HCT116 (cell line): Measurements from ENCODE around the gene TRPT1. TPM values are rescaled to one million over a fixed set of nuclear protein-coding genes. Genes with fewer than 3 reads are reported as not detected.

ENCODE experiments used
- ATAC-seq: fragments of 200-7000 bp; cut with Tn5 transposase; 2 replicates; pipeline ENCODE4 v1.9.1; 2020; ENCODE audit warnings: mild to moderate bottlenecking, moderate library complexity
- BruUV-seq: library from RNA; stranded (reverse); fragments of 400-500 nt; replicated peaks from 2 replicates; lab custom pipeline; 2021; lab: Mats Ljungman, UMichigan
- CTCF ChIA-PET: fragments of 300-600 bp; sonication (Branson Sonifier 250); formaldehyde crosslinking; loops from one replicate; lab custom pipeline; 2021; ENCODE audit warnings: antibody characterized with exemption; lab: Charles Lee
- POLR2A ChIA-PET: fragments of 300-600, 350-600 bp; sonication (Branson Sonifier 250); formaldehyde crosslinking; loops from one replicate; lab custom pipeline; 2021; ENCODE audit warnings: antibody characterized with exemption; lab: Charles Lee
- RAD21 ChIA-PET, 2 experiments: fragments of 300-600 bp; sonication (Branson Sonifier 250); formaldehyde crosslinking; loops; one replicate each; lab custom pipeline; 2023; ENCODE audit warnings: low total read pairs in 2 of 2; ENCODE audit not compliant: uncharacterized antibody in 2 of 2, unreplicated experiment in 2 of 2, low non-redundant PET in 1 of 2; lab: Charles Lee
- DNase-seq: peaks from one replicate; pipeline ENCODE4 v3.0.0-alpha.2; 2010; ENCODE audit warnings: low read depth, low spot score
- H2AFZ ChIP-seq: fragments of 200-600 bp; shearing (Covaris generic), sonication (generic); 2 replicates; pipeline ENCODE4 v1.6.1; 2017; ENCODE audit warnings: low read depth, mixed run types, mixed read lengths, antibody characterized with exemption, low read length; ENCODE audit not compliant: poor library complexity, severe bottlenecking
- H3K27ac ChIP-seq: 2 replicates; pipeline ENCODE4 v1.5.1; 2012; ENCODE audit warnings: low read depth, low read length
- H3K27me3 ChIP-seq: fragments of 200-600 bp; sonication (generic); 2 replicates; pipeline ENCODE4 v1.6.1; 2016; ENCODE audit warnings: mixed run types, low read length, mixed read lengths; ENCODE audit not compliant: insufficient read depth
- H3K36me3 ChIP-seq, 2 experiments: fragments of 200-500 bp in 1 of 2; fragments of 200-600 bp in 1 of 2; sonication (Bioruptor generic) in 1 of 2; sonication (generic) in 1 of 2; 2 replicates each; pipeline versions ENCODE4 v1.5.1 to v1.6.1; 2014 to 2016; ENCODE audit warnings: low read length in 2 of 2, inconsistent platforms in 1 of 2, mixed read lengths in 1 of 2, mixed run types in 1 of 2; ENCODE audit not compliant: insufficient read depth in 2 of 2, control insufficient read depth in 1 of 2
- H3K4me1 ChIP-seq, 2 experiments: fragments of 200-600 bp in 1 of 2; sonication (generic) in 1 of 2; 2 replicates each; pipeline versions ENCODE4 v1.5.1 to v1.6.1; 2012 to 2017; ENCODE audit warnings: low read length in 2 of 2, inconsistent platforms in 1 of 2, mild to moderate bottlenecking in 1 of 2, mixed read lengths in 1 of 2, mixed run types in 1 of 2, moderate library complexity in 1 of 2; ENCODE audit not compliant: insufficient read depth in 2 of 2, control insufficient read depth in 1 of 2
- H3K4me2 ChIP-seq: fragments of 200-600 bp; sonication (generic); 2 replicates; pipeline ENCODE4 v1.6.1; 2017; ENCODE audit warnings: mixed run types, low read length, mixed read lengths
- H3K4me3 ChIP-seq, 2 experiments: fragments of 200-600 bp in 1 of 2; sonication (generic) in 1 of 2; replicated peaks in 1 of 2; 2 replicates each; pipeline ENCODE4 v1.5.1; 2011 to 2016; ENCODE audit warnings: low read length in 2 of 2, control low read depth in 1 of 2, low read depth in 1 of 2, mild to moderate bottlenecking in 1 of 2, mixed read lengths in 1 of 2, mixed run types in 1 of 2
- H3K79me2 ChIP-seq: fragments of 200-600 bp; sonication (generic); 2 replicates; pipeline ENCODE4 v1.6.1; 2017; ENCODE audit warnings: mild to moderate bottlenecking, mixed run types, low read length, moderate library complexity, mixed read lengths; ENCODE audit not compliant: insufficient read depth
- H3K9ac ChIP-seq: fragments of 200-600 bp; sonication (generic); 2 replicates; pipeline ENCODE4 v1.6.1; 2016; ENCODE audit warnings: low read length, mixed read lengths
- H3K9me2 ChIP-seq: fragments of 200-600 bp; sonication (generic), shearing (Covaris generic); 2 replicates; pipeline ENCODE4 v1.6.1; 2017; ENCODE audit warnings: mixed run types, mild to moderate bottlenecking, moderate library complexity; ENCODE audit not compliant: insufficient read depth
- H3K9me3 ChIP-seq, 2 experiments: fragments of 200-500 bp in 1 of 2; fragments of 200-600 bp in 1 of 2; sonication (Bioruptor generic) in 1 of 2; sonication (generic) in 1 of 2; 2 replicates each; pipeline ENCODE4 v1.6.1; 2014 to 2017; ENCODE audit warnings: low read length in 2 of 2, mixed read lengths in 2 of 2, inconsistent platforms in 1 of 2, low read depth in 1 of 2, mild to moderate bottlenecking in 1 of 2, mixed run types in 1 of 2, moderate library complexity in 1 of 2; ENCODE audit not compliant: control insufficient read depth in 1 of 2, insufficient read depth in 1 of 2
- H4K20me1 ChIP-seq: fragments of 200-600 bp; sonication (generic), shearing (Covaris generic); 2 replicates; pipeline ENCODE4 v1.6.1; 2017; ENCODE audit warnings: mixed run types, mild to moderate bottlenecking, moderate library complexity; ENCODE audit not compliant: insufficient read depth
- CBX3 ChIP-seq: IDR thresholded peaks from 2 replicates; pipeline ENCODE4 v1.6.1; 2012; ENCODE audit warnings: low read depth
- CEBPB ChIP-seq: IDR thresholded peaks from 2 replicates; pipeline ENCODE4 v1.6.1; 2012; ENCODE audit warnings: low read depth
- EGR1 ChIP-seq: IDR thresholded peaks from 2 replicates; pipeline ENCODE4 v1.6.1; 2012; ENCODE audit warnings: low read depth
- EZH2 ChIP-seq: fragments of 200-600 bp; sonication (generic); IDR thresholded peaks from 2 replicates; pipeline ENCODE4 v1.6.1; 2017; ENCODE audit warnings: antibody characterized with exemption, mixed run types
- FOSL1 ChIP-seq: IDR thresholded peaks from 2 replicates; pipeline ENCODE4 v1.6.1; 2012; ENCODE audit warnings: low read depth
- POLR2A ChIP-seq: IDR thresholded peaks from 2 replicates; pipeline ENCODE4 v1.7.0; 2011; ENCODE audit warnings: borderline replicate concordance; ENCODE audit not compliant: insufficient read depth, insufficient read length; ENCODE audit errors: extremely low read depth
- RAD21 ChIP-seq: IDR thresholded peaks from 2 replicates; pipeline ENCODE4 v1.6.1; 2012; ENCODE audit warnings: low read depth, mild to moderate bottlenecking
- SP1 ChIP-seq: IDR thresholded peaks from 2 replicates; pipeline ENCODE4 v1.6.1; 2012; ENCODE audit warnings: low read depth
- TCF7L2 ChIP-seq: IDR thresholded peaks from 2 replicates; pipeline ENCODE4 v1.7.0; 2011; ENCODE audit warnings: borderline replicate concordance, inconsistent platforms; ENCODE audit not compliant: insufficient read depth, insufficient read length; ENCODE audit errors: extremely low read depth
- ZFX ChIP-seq: fragments of 450-650 bp; IDR thresholded peaks from 2 replicates; pipeline ENCODE4 v1.6.1; 2017
- ZNF274 ChIP-seq: fragments of 200-500 bp; sonication (Bioruptor generic); IDR thresholded peaks from 2 replicates; pipeline ENCODE4 v1.6.1; 2014; ENCODE audit warnings: mild to moderate bottlenecking, low read depth, low read length, inconsistent platforms
- intact Hi-C: fragments of 100-400 bp; cut with micrococcal nuclease; formaldehyde crosslinking; loops from 2 replicates; pipeline ENCODE4 v1.10.0; 2022
- total RNA-seq: library from RNA; stranded (reverse); gene quantifications from one replicate; pipeline ENCODE4 v1.2.1, GENCODE V29; 2021; ENCODE audit not compliant: unreplicated experiment
- TF ChIP-seq, protein P1 (sequence below): IDR thresholded peaks from 2 replicates; pipeline ENCODE4 v1.6.1; 2012; ENCODE audit warnings: low read depth
- TF ChIP-seq, protein P2 (sequence below), 3 experiments: fragments of 200-600 bp in 1 of 3; sonication (generic) in 1 of 3; IDR thresholded peaks in 2 of 3; conservative IDR thresholded peaks in 1 of 3; 2 replicates each; pipeline ENCODE4 v1.5.1; 2012 to 2017; ENCODE audit warnings: low read depth in 2 of 3, low read length in 2 of 3, antibody characterized with exemption in 1 of 3, borderline replicate concordance in 1 of 3, control low read depth in 1 of 3, mild to moderate bottlenecking in 1 of 3, mixed read lengths in 1 of 3, mixed run types in 1 of 3, moderate library complexity in 1 of 3; ENCODE audit not compliant: insufficient read depth in 1 of 3
- TF ChIP-seq, protein P3 (sequence below): IDR thresholded peaks from 2 replicates; pipeline ENCODE4 v1.6.1; 2011; ENCODE audit warnings: mild to moderate bottlenecking, low read length, moderate library complexity; ENCODE audit not compliant: insufficient replicate concordance; ENCODE audit errors: extremely low read depth

TRPT1 gene
- total RNA-seq, 1 experiment from 2014 or later: 43.2 TPM

DNA sequence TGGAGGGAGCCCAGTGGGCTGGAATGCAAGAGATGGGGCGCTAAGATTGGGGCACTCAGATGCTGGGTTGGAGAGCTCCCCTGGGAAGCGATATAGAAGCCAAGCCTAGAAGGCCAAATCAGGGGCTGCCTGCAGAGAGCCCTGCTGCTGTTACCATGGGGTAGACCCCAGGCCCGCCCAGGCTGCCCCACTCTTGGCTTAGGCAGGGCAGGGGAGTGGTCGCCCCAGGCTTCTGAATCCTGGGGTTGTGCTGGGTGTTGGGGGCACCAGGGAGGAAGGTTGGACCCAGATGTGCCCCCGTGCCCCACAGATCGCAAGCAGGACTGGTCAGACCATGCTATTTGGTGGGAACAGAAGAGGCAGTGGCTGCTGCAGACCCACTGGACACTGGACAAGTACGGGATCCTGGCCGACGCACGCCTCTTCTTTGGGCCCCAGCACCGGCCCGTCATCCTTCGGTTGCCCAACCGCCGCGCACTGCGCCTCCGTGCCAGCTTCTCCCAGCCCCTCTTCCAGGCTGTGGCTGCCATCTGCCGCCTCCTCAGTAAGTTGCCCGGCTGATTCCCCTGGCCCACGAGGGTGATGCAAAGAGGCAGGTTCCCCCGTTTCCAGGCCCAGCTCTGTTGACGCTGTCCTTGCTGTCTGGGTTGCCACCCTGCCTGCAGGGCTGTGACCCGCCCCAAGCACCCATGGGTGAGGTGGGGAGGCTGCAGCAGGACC lies 15.5 kb downstream of the TRPT1 start:
- BruUV-seq: no TSS peak
- intact Hi-C loops: no loop called here
- POLR2A ChIA-PET: no interaction called here
- H3K9ac ChIP-seq: no peak overlapping the region
- H3K27me3 ChIP-seq: no peaks in the 10 kb centered on the region
- RAD21 ChIA-PET: no interaction called here
- no peaks in the 10 kb centered on the region for H3K79me2 ChIP-seq
- H3K9me3 ChIP-seq: no peaks in the 10 kb centered on the region
- CTCF ChIA-PET: no interaction called here
- H3K27ac ChIP-seq: no peak overlapping the region
- no peak overlapping the region for H2AFZ ChIP-seq
- H3K4me3 ChIP-seq: no peak overlapping the region
- ATAC-seq: no peak
- no peaks in the 10 kb centered on the region for H3K9me2 ChIP-seq
- no peak for DNase-seq
- H3K4me2 ChIP-seq: no peak overlapping the region
- peaks cover 10 to 12% of the 10 kb centered on the region in 2 experiments for H3K36me3 ChIP-seq
- H4K20me1 ChIP-seq: no peaks in the 10 kb centered on the region
- H3K4me1 ChIP-seq: no peaks in the 10 kb centered on the region
- TF ChIP-seq POLR2A (no peak), TCF7L2 (no peak)
- TF ChIP-seq, protein P1, sequence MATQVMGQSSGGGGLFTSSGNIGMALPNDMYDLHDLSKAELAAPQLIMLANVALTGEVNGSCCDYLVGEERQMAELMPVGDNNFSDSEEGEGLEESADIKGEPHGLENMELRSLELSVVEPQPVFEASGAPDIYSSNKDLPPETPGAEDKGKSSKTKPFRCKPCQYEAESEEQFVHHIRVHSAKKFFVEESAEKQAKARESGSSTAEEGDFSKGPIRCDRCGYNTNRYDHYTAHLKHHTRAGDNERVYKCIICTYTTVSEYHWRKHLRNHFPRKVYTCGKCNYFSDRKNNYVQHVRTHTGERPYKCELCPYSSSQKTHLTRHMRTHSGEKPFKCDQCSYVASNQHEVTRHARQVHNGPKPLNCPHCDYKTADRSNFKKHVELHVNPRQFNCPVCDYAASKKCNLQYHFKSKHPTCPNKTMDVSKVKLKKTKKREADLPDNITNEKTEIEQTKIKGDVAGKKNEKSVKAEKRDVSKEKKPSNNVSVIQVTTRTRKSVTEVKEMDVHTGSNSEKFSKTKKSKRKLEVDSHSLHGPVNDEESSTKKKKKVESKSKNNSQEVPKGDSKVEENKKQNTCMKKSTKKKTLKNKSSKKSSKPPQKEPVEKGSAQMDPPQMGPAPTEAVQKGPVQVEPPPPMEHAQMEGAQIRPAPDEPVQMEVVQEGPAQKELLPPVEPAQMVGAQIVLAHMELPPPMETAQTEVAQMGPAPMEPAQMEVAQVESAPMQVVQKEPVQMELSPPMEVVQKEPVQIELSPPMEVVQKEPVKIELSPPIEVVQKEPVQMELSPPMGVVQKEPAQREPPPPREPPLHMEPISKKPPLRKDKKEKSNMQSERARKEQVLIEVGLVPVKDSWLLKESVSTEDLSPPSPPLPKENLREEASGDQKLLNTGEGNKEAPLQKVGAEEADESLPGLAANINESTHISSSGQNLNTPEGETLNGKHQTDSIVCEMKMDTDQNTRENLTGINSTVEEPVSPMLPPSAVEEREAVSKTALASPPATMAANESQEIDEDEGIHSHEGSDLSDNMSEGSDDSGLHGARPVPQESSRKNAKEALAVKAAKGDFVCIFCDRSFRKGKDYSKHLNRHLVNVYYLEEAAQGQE: no peak

DNA sequence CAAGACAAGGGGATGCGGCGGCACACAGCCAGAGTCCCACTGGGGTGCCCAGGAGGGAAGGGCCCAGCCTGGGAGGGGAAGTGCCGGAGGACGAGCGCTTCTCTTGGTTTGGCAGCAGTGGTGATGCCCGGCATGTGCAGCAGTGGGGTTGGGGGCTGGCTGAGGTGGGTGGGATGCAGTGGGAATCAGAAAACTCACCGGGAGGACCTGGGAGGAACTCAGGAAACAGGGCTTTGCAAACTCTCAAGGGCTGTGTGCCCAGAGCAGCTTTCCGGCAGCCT lies 16.5 kb downstream of the TRPT1 start:
- ATAC-seq: no peak
- no peaks in the 10 kb centered on the region for H3K27me3 ChIP-seq
- DNase-seq: no peak
- RAD21 ChIA-PET: no interaction called here
- no peak overlapping the region for H3K27ac ChIP-seq
- no peak overlapping the region for H2AFZ ChIP-seq
- H3K4me3 ChIP-seq: no peak overlapping the region
- no peaks in the 10 kb centered on the region for H4K20me1 ChIP-seq
- intact Hi-C loops: no loop called here
- POLR2A ChIA-PET: no interaction called here
- peaks cover 0 to 2% of the 10 kb centered on the region in 2 experiments; a peak in 1 of 4 replicates for H3K4me1 ChIP-seq
- H3K4me2 ChIP-seq: no peak overlapping the region
- CTCF ChIA-PET: no interaction called here
- no peaks in the 10 kb centered on the region for H3K79me2 ChIP-seq
- H3K9me2 ChIP-seq: no peaks in the 10 kb centered on the region
- no peak overlapping the region for H3K9ac ChIP-seq
- no TSS peak for BruUV-seq
- H3K9me3 ChIP-seq: no peaks in the 10 kb centered on the region
- peaks cover 12 to 13% of the 10 kb centered on the region in 2 experiments for H3K36me3 ChIP-seq
- TF ChIP-seq SP1 (no peak), ZNF274 (no peak), EGR1 (no peak), FOSL1 (no peak), CBX3 (no peak), RAD21 (no peak), CEBPB (no peak), ZFX (no peak), EZH2 (no peak)
- TF ChIP-seq, protein P2, sequence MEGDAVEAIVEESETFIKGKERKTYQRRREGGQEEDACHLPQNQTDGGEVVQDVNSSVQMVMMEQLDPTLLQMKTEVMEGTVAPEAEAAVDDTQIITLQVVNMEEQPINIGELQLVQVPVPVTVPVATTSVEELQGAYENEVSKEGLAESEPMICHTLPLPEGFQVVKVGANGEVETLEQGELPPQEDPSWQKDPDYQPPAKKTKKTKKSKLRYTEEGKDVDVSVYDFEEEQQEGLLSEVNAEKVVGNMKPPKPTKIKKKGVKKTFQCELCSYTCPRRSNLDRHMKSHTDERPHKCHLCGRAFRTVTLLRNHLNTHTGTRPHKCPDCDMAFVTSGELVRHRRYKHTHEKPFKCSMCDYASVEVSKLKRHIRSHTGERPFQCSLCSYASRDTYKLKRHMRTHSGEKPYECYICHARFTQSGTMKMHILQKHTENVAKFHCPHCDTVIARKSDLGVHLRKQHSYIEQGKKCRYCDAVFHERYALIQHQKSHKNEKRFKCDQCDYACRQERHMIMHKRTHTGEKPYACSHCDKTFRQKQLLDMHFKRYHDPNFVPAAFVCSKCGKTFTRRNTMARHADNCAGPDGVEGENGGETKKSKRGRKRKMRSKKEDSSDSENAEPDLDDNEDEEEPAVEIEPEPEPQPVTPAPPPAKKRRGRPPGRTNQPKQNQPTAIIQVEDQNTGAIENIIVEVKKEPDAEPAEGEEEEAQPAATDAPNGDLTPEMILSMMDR (IDR thresholded peaks at IDR 0.05 in 2 of 3, conservative IDR thresholded peaks at IDR 0.05 in 1 of 3; ENCODE audit: borderline replicate concordance in 1 of 3, insufficient read depth in 1 of 3, low read depth in 2 of 3, low read length in 2 of 3): no peak
- TF ChIP-seq, protein P3, sequence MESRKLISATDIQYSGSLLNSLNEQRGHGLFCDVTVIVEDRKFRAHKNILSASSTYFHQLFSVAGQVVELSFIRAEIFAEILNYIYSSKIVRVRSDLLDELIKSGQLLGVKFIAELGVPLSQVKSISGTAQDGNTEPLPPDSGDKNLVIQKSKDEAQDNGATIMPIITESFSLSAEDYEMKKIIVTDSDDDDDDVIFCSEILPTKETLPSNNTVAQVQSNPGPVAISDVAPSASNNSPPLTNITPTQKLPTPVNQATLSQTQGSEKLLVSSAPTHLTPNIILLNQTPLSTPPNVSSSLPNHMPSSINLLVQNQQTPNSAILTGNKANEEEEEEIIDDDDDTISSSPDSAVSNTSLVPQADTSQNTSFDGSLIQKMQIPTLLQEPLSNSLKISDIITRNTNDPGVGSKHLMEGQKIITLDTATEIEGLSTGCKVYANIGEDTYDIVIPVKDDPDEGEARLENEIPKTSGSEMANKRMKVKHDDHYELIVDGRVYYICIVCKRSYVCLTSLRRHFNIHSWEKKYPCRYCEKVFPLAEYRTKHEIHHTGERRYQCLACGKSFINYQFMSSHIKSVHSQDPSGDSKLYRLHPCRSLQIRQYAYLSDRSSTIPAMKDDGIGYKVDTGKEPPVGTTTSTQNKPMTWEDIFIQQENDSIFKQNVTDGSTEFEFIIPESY: no peak
